D721Med (cell line): ENCODE data around the gene TRABD2A.
"Not testable (repeated sequence)": the region's sequence is repeated elsewhere in the genome, so short reads cannot be mapped to it uniquely, and the experiment has no call there.

Source experiments
- DNase-seq: peaks from one replicate; pipeline ENCODE4 v3.0.0; 2011; ENCODE audit warnings: low spot score; ENCODE audit not compliant: insufficient read length
- FAIRE-seq: peaks from 2 replicates; lab custom pipeline; 2011; peaks lifted over from hg19 to GRCh38; lab: Jason Lieb, UNC
- TF ChIP-seq, protein P1 (sequence below): IDR thresholded peaks from 2 replicates; pipeline ENCODE4 v1.5.1; 2012; ENCODE audit warnings: mild to moderate bottlenecking, control low read depth; ENCODE audit not compliant: insufficient read depth; ENCODE audit errors: missing control alignments

TRABD2A gene

GRCh38 chr2:84778911-84779690, 101.8 kb downstream of the TRABD2A start:
- TF ChIP-seq, protein P1, sequence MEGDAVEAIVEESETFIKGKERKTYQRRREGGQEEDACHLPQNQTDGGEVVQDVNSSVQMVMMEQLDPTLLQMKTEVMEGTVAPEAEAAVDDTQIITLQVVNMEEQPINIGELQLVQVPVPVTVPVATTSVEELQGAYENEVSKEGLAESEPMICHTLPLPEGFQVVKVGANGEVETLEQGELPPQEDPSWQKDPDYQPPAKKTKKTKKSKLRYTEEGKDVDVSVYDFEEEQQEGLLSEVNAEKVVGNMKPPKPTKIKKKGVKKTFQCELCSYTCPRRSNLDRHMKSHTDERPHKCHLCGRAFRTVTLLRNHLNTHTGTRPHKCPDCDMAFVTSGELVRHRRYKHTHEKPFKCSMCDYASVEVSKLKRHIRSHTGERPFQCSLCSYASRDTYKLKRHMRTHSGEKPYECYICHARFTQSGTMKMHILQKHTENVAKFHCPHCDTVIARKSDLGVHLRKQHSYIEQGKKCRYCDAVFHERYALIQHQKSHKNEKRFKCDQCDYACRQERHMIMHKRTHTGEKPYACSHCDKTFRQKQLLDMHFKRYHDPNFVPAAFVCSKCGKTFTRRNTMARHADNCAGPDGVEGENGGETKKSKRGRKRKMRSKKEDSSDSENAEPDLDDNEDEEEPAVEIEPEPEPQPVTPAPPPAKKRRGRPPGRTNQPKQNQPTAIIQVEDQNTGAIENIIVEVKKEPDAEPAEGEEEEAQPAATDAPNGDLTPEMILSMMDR: no peak
- DNase-seq (no peak), FAIRE-seq (no peak)

DNA sequence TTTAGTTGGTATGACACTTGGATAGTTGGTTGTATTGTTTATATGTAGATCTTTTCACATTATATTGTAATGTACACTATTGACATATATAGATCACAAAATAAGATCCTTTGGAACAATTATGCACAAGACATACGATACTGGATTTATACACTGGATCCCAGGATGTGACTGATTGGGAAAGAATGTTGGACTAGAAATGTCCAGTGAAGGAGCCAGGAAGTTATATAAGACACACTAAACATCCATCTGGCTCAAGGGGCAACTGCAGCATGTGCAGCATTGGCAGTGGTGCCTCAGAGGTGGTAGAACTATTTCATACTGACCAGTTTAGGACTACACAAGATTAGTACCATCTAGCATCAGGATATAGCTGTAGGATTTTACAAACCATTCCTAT, 104.9 kb downstream of the TRABD2A start:
- DNase-seq (no peak), FAIRE-seq (no peak)
- TF ChIP-seq, protein P1: no peak

- DNase-seq, FAIRE-seq: not testable (repeated sequence)
These were observed 107.3 kb downstream of the TRABD2A start for GRCh38 chr2:84773562-84773961.
